LNCaP clone FGC (cell line): Measurements from ENCODE around the gene TFAM.

Experiments used
- DNase-seq: peaks from one replicate; pipeline ENCODE4 v3.0.0-alpha.2; 2011; ENCODE audit warnings: low read depth
- H3K4me3 ChIP-seq: 2 replicates; pipeline ENCODE4 v1.5.1; 2011; ENCODE audit warnings: mild to moderate bottlenecking, low read depth, low read length, control low read depth
- CTCF ChIP-seq: IDR thresholded peaks from 2 replicates; pipeline ENCODE4 v1.5.1; 2012; ENCODE audit warnings: mild to moderate bottlenecking; ENCODE audit not compliant: control insufficient read depth, insufficient read depth; ENCODE audit errors: extremely low read depth

The TFAM gene

GRCh38 chr10:58385784-58386112 is 538 bp downstream of the TFAM start:
- DNase-seq, result no peak
- peak overlapping the region; percentile 89 for H3K4me3 ChIP-seq
- no peak for TF ChIP-seq CTCF

- no peak for DNase-seq
- no peak overlapping the region for H3K4me3 ChIP-seq
- no peak for TF ChIP-seq CTCF
Measured at GRCh38 chr10:58389024-58389423, 3.8 kb downstream of the TFAM start.

- DNase-seq, result no peak
- peak; percentile 41 for TF ChIP-seq CTCF
- H3K4me3 ChIP-seq, result no peak overlapping the region
Measured at GRCh38 chr10:58393317-58393716, 8.1 kb downstream of the TFAM start.

- DNase-seq, result no peak
- TF ChIP-seq CTCF, result no peak
- H3K4me3 ChIP-seq, result no peak overlapping the region
Measured at GRCh38 chr10:58394471-58394870, 9.3 kb downstream of the TFAM start.

GRCh38 chr10:58396057-58396456 is 10.8 kb downstream of the TFAM start:
- no peak overlapping the region for H3K4me3 ChIP-seq
- DNase-seq, result no peak
- no peak for TF ChIP-seq CTCF

- no peak overlapping the region for H3K4me3 ChIP-seq
- no peak for TF ChIP-seq CTCF
- no peak for DNase-seq
Measured at GRCh38 chr10:58397830-58398229, 12.6 kb downstream of the TFAM start.

- DNase-seq, result no peak
- TF ChIP-seq CTCF, result no peak
Measured at GRCh38 chr10:58399410-58399809, 14.2 kb downstream of the TFAM start.

More at GRCh38 chr10:58399410-58399809, 14.2 kb downstream of the TFAM start:
- no peak overlapping the region for H3K4me3 ChIP-seq
